Activated CD4-positive, alpha-beta T cell treated with anti-CD3 and anti-CD28 coated beads for 4 hours (primary cell): Measurements from ENCODE around the gene RGS7.
"Not testable (repeated sequence)": the region's sequence is repeated elsewhere in the genome, so short reads cannot be mapped to it uniquely, and the experiment has no call there.

Source experiments
- DNase-seq, 2 donors: peaks; one replicate each; pipeline ENCODE4 v3.0.0-alpha.2; 2020

The RGS7 gene

DNA sequence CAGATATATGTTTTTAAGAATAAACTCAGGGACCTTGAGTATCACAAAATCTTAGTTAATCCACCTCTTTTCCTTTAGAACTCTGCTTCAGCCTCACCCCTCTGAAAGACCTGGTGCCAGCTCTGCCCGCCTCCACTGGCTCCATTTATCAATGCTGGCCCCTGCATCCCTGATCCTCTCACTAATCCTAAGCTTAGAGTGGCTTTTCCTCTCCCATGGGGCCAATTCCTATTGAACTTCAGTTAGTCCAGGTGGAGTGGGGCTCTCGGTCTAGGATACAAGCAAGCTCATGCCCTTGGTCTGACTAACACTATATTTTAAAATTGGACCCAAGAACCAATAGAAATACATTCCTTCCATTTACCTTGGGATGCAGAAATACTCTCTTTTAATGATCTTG, 87.0 kb downstream of the RGS7 start:
- DNase-seq: no peak

DNA sequence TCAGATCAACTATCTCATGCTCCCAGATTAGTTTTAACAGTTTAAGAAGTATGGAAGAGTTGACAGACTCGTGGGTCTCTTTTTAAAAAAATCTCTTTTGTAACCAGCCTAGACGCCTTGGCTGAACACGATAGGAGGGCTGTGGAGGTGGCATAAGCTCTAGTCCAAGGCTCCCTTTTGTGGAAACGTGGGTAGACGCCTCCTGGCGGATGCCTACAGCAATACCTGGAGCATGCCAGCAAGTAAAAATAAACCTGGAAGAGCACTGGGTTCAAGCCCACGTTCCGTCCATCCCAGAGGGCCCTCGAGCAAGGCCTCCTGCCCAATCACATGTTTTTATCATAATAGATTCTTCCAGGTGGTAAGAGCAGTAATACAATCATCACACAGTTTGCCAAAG, 87.9 kb downstream of the RGS7 start:
- no peak for DNase-seq

DNA sequence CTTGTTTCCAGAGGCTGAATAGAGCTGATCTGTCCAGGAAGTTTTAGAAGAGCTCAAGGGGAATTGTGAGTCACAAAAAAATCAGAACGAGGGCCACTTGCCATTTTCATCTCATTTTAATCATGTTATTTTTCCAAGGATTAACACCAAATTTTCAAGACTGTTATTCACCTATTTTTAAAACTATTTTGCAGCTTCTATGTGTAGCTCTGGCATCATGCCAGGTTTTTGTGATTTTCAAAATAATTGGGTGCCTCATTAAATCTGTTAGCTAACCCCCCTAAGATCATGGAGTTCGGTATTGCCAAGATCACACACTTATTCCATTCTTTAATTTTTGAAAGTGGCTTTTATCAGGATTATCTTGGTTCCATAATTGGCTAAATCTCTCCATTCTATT, 90.9 kb downstream of the RGS7 start:
- DNase-seq: no peak

DNA sequence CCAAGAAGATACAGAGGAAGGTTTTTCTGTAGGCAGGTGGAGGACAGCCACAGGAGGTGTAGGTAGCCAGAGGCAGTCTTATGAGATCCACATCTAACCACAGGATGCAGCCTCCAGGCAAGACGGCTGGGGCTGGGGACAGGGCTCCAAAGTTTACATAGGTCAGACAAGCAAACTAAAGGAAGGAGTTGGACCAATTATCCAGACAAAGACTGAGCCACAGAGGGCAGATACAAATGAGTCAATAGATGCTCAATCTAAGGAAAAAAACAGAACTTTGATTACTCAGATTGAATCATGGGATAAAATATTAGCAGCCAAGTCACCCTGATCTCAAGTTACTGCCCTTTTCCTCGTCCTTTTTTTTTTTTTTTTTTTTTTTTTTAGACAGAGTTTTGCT, 91.6 kb downstream of the RGS7 start:
- no peak for DNase-seq

DNA sequence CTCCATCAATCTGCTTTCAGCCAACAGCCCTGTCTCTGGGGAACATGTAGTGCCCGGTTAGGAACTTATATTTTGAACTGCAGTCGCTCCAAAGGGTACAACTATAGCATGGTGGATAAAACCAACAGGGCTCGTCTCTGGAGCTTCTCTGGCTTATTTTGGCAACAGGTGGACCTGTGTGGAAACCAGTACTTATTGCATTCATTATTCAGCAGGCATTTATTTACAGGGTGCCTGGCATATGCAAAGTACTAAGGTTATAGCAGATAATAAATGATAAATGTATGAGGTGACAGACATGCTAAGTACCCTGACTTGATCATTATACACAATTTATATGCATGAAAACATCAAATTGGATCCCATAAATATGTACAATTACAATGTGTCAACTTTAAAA, 93.7 kb downstream of the RGS7 start:
- no peak for DNase-seq

DNA sequence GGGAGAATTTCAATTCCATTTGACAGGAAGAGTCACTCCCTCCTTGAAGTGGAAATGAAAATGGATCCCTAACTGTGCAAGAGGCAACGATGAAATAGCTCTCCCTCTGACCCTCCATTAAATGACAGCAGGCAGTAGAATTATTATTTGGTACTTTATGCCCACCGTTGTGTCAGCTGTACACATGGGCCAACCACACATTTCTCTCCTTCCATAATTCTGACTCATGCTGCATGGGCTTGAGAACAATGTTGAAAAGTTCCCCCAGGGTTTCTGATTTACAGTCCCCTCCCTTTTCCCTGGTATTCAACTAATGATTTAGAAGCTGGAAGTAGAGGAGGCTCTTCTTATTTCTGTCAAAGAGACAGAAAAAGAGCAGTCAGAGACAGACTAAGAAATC, 103.5 kb downstream of the RGS7 start:
- no peak for DNase-seq

DNA sequence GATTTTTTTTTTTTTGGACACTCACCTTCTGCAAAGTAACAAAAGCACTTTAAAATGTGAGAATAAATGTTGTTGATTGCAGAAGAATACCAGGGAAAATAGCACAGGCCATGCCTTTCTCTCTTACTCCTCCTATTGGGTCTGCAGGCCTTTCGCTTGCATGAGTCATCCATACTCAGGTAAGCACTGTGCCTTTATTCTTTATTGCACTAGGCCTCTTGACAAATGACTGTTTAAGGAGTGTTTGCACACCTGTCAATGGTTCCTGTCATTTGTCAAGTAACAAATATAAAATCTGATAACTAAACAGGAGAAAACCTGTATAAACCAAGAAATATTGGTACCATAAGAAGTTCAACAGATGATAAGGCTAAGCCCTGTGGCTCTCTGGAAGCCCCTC, 106.5 kb downstream of the RGS7 start:
- no peak for DNase-seq

DNA sequence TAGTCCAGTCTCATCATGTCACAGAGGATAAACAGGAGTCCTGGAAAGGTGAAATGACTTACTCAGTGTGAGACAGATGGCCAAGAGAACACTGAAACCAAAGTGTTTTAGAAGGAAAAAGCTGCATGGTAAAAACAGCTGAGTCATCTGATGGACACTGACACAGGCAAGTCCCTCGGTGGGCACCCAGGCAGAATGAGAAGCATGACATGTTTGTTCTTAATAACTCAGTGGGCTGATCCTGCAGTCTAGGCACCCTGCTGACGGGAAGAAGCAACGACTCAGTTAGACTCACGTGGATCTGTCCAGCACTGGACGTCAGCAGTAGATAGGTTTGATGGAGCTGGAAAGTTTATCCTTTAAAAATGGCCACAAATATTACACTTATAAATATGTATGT, 116.9 kb downstream of the RGS7 start:
- DNase-seq: no peak

DNA sequence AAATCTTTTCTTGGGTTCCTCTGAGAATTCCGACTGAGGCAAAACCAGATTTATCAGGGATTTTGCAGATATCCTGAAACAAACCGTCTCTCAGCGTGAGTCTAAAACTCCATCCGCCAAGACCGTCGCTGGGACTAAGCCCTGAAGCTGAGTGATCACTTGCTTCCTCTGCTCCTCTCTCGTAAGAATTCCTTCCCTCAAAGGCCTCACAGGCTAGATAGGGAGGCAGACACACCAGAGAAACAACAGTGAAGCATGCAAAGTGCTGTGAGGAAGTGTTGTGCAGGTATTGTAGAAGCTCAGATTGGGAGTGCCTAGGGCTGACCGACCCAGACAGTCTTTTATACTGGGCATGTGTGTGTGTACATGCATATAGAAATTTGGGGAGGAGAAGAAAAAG, 119.1 kb downstream of the RGS7 start:
- no peak for DNase-seq

DNA sequence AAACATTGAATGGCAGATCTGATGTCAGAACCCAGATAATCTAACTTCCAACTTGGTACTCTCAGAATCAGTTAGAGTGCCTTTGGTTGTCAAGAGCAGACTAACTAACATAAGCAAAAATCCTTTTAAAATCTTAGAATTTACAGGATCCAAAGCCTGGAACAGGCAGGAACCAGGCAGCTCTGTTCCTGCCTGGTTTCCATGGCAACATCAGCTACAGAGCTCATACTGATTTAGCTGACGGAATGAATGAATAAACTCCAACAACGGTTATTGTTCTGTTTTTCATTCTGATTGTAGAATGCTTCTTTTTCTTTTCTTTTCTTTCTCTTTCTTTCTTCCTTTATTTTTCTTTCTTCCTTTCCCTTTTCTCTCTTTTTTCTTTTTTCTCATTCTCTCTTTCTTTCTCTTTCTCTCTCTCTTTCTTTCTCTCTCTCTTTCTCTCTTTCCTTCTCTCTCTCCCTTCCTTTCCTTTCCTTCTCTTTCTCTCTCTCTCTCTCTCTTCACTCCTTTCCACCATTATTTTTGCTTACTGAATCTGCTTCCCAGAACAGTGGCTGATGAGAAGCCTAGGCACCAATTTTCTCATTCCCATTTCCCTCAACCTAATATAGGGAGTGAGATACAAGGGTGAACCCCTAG, 121.6 kb downstream of the RGS7 start:
- DNase-seq: no peak

DNA sequence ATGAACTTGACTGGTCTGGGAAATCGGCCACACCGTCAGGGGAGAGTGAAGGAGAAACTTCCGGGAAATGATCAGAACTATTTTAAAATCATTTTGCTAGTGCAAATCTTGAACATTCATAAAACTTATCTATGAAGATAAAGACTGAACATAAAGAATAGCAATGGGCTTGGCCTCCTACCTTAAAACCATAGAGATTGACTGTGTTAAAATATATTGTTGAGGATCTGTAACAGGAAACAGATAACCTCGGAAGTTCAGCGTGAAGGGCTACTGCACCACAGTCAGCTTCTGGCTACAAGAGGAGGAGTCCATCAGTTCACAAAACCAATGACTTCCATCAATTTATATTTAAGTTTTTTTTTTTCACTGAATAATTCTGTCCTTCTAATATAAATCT, 127.3 kb downstream of the RGS7 start:
- DNase-seq: no peak

DNA sequence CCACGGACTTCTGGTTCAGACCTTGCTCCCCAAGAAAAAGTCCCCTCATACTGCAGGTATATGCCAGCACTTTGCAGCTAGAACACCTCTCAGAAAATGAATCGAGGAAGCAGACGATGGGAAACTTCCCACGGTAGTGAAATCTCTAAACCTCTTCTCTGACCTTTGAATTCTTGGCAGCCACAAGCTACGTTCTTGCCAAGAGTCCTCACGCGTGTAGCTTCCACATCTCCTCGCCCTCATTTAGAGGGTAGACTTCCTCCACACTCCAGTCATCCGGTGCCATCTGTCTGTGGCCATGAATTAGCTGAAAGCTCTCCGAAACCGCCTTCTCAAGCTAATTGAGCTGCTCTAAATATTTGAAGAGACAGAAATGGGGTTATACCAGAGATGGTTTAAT, 127.8 kb downstream of the RGS7 start:
- DNase-seq: no peak

DNA sequence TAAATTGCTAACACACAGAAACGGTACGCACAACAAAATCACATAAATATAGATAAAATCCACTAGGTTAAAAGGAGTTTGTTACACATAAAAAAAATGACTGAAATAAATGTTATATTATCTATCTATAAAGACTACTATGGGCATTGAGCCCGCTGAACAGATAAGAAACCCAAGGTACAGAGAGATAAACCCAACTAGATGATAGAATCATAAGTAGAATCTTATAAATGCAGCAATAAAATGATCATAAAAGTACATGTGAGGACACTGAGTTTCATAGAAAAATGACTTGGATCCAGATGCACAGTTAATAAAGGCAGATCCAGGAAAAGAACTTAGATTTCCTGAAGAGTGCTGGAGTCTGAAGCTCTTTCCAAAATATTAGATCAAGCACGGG, 128.7 kb downstream of the RGS7 start:
- no peak for DNase-seq

DNA sequence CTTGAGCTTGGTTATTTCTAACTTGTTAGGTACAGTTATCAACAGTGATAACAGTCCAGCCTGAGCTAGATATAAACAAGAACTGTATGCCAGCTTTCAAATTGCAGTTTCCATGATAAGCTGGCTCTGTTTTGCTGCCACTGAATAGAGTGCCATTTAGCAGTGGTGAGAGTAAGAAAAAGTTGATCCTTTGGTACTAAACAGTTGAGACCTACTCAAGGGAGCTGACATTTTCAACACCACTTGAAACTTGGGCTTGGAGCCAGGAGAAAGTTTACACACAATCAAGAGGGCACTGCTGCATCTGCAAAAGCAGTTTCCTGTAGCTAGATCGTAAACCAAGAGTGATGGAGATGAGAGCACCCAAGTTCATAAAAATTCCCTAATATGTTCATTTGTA, 131.3 kb downstream of the RGS7 start:
- no peak for DNase-seq

DNA sequence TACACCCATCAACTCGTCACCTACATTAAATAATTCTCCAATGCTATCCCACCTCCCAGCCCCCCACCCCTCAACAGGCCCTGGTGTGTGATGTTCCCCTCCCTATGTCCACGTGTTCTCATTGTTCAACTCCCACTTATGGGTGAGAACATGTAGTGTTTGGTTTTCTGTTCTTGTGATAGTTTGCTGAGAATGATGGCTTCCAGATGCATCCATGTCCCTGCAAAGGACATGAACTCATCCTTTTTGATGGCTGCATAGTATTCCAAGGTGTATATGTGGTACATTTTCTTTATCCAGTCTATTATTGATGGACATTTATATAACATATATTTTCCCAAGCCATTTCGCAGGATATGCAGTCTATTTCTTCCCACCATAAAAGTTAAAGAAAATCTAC, 132.8 kb downstream of the RGS7 start:
- DNase-seq: not testable (repeated sequence)

DNA sequence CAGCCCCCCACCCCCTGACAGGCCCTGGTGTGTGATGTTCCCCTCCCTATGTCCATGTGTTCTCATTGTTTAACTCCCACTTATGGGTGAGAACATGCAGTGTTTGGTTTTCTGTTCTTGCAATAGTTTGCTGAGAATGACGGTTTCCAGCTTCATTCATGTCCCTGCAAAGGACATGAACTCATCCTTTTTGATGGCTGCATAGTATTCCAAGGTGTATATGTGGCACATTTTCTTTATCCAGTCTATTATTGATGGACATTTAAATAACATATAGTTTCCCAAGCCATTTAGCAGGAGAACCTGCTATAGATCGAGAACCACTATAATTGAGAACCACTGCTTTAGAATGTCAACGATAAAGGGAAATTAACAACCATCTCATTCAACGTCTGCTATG, 134.2 kb downstream of the RGS7 start:
- DNase-seq: not testable (repeated sequence)

DNA sequence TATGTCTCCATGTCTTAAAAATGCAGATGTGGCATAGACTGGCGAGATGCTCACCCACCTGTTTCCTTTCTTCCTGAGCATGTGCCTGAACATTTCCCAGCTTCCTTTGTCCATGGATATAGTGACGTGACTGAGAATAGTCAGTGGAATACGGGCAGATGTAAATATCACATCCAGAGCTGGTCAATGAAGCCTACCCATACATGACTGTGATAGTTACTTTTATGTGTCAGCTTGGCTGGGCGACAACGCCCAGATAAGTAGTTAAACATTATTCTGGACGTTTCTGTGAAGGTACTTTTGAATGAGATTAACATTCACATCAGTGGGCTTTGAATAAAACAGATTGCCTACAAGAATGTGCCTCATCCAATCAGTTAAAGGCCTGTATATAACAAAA, 135.7 kb downstream of the RGS7 start:
- DNase-seq: no peak

DNA sequence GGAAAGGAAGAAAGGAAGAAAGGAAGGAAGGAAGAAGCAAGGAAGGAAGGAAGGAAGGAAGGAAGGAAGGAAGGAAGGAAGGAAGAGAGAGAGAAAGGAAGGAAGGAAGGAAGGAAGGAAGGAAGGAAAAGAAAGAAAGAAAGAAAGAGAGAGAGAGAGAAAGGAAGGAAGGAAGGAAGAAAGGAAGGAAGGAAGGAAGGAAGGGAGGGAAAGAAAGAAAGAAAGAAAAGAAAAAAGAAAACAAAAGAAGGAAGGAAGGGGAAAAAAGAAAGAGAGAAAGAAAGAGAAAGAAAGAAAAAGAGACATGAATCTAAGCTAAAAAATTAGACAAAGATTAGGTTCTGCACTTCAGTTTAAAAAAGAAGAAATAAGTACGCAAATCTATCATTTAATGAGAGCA, 136.1 kb downstream of the RGS7 start:
- DNase-seq: not testable (repeated sequence)

DNA sequence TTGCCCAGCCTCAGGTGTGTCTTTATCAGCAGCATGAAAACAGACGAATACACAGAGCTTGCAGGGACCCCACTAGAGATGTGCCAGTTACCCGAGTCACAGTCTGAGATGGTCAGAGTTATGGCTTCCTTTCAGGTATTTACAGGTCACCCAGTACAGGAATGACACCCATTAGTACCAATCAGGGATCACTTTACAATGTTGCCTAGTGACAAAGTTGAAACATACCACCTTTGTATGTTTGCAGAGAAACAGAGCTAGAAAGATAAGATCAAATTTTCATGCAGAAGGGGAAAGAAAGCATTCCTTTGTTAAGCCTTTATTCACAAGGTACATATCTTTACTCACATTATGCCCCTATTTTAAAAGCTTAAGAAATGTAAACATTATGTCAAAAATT, 137.6 kb downstream of the RGS7 start:
- no peak for DNase-seq

DNA sequence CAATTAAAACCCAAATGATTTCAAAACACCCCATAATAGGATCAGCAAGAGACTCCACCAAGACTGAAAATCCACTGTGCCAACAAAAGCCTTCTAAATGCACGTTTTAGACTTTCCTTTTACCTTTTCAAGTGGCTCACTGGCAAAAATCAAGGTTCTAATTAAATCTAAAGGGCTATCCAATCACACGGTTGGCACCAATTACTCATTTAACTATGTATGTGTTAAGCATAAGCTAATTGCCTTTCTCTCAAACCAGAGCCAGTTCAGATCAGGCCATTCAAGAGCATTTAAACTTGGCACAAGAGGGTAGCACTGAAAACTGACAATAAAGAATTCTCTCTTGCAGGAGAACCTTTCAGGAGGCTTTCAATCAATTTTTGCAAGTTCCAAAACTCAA, 139.5 kb downstream of the RGS7 start:
- DNase-seq: no peak

DNA sequence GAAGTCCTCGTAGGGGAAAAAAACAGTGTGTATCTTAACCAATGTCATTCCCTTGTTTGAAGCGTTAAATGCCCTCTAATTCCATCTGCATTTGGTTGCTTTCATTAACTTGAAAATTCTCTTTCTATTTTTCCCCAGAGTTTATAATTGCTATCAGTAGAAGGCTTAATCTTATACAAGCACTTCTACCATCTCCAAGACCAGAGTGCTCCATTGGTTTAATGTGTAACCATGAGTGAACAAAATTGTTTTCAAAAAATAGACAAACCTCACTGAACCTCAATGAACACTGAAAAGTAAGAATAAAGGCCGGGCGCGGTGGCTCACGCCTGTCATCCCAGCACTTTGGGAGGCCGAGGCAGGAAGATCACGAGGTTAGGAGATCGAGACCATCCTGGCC, 141.3 kb downstream of the RGS7 start:
- DNase-seq: no peak

DNA sequence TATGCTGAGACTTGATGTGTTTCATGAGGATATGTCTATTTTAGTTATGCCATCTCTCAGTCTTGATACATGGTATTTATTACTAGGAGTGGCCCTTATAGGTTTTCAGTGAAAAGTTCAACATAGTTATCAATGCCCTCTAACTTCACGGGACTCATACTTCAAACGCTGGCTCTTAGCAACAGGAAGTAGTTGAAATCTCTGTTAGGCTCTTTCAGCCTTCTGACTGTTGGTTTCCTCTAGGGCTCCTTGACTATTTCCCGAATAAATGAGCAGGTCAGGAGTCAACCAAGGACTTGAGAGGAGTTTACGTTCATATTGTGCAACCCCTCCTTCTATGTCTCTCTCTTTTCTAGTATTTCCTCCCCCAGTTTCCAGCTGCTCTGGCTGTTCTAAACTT, 141.8 kb downstream of the RGS7 start:
- no peak for DNase-seq

DNA sequence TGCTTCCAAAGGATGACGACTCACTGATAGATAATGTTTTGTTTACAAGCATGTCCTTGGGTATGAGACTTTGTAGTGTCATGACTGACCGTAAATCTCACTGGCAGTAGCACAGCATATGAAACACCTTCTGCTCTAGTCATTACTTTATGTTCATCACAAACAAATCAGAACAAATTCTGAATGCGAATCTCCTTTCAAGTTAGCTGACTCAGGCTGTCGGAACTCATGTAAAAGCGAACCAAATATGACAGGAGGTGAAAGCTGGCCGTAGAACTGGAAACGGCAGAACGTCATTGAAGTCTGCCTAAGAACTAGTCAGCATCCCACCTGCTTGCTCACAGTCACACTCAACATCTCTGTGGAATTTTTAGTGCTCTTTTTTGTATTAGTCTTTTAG, 143.9 kb downstream of the RGS7 start:
- DNase-seq: no peak

DNA sequence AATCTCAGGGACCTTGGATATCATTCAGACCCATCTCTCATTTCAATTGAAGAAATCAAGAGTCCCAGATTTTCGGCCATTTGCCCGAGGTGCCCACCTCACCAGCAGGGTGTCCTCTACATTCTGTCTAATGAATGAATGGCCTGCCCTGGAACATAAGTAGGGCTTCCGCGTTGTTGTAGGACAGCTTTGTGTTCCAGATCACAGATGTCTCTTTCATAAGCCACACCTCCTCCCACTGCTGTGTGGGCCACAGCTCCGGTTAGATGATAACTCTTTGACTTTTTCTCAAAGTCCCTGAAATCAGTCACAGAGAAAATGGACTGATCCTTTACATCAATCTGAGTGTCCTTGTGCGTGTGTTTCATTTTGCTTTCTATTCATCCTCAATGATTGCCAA, 144.4 kb downstream of the RGS7 start:
- DNase-seq: no peak

DNA sequence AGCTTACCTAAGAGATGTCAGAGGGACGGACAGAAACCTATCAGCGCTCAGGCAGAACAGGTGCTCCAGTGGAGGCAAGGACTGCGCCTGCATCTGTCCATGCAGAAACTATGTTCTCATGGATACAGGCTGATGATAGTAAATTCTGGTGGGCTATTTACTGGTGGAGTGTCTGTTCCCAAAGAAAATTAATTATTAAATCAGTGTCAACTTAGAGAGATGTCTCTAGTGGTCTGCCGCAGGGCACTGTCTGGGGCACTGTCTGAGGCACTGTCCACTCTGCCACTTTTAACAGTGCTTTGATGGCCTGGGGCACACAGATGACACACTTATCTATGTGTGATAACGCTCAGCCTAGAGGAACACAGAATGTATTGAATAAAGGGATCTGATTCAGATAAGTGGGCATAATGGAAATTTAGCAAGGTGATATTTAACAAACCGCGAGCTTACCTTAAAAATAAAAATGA, 148.1 kb downstream of the RGS7 start:
- DNase-seq: no peak

DNA sequence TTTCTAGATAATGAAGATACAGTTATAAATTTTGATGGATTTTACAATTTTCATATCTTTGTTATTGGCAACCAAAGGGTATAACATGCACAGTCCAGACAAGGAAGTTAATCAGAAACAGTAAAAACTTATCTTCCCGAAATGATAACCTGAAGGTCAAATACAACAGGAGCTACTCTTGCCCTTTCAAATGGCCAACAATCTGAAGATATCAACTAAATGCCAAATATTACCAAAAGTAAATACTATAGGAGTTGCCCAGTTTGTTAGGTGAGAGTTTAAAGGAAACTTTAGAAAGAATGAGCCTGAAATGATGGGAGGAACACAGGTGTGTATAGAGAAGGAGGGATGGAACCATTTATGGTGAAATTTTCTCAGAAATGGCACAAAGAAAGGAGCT, 153.2 kb downstream of the RGS7 start:
- no peak for DNase-seq
